ENCODE data around the gene GPC5. TPM values are rescaled to one million over a fixed set of nuclear protein-coding genes. Genes with fewer than 3 reads are reported as not detected.

GPC5 gene
- total and polyA plus RNA-seq, 2 of the 8 experiments (the other 6 are each of a cell fraction or from before 2014, with no cell fraction given) = 0.20 to 0.39 TPM

DNA sequence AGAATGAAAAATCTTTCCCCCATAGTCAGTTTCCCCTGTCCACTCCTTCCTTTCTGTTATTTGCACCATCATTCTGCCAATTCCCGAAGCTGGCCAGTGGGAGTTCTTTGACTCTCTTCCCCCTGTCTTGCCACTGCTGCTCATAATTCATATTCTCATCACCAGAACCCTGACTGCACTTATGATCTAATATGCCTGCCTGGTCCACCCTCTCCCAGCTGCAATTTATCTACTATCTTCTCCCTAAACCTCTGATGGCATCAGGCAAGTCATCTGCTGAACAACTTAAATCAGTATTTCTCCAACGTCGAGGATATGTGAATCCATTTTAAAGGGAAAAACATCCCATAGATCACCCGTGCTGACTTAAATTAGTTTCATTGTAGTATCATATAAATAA, 1370.2 kb downstream of the GPC5 start:
- no peak overlapping the region for H2BK120ac ChIP-seq (replicated peaks; ENCODE audit: low read depth, low read length)
- H3K4me2 ChIP-seq (ENCODE audit: insufficient read depth in 1 of 2, low read depth in 2 of 2, low read length in 2 of 2) = no peak overlapping the region
- H2BK5ac ChIP-seq (ENCODE audit: low read depth, low read length) = no peak overlapping the region
- H3K23me2 ChIP-seq (ENCODE audit: low read depth, low read length) = no peaks in the 10 kb centered on the region
- no peak overlapping the region for H3K56ac ChIP-seq (replicated peaks; ENCODE audit: insufficient read length, low read depth, low read length)
- no peak overlapping the region for H3K4ac ChIP-seq (replicated peaks; ENCODE audit: insufficient read length, low read depth, low read length)
- no peak overlapping the region for H2BK20ac ChIP-seq (ENCODE audit: low read length)
- H4K91ac ChIP-seq (replicated peaks; ENCODE audit: insufficient read length, low read length) = no peak overlapping the region
- FAIRE-seq = no peak
- ChIA-PET CTCF (ENCODE audit: partially characterized antibody) (no interaction called here), POLR2A (ENCODE audit: partially characterized antibody) (no interaction called here)
- WGBS, 2 experiments (ENCODE audit: extremely low coverage in 1 of 2, insufficient coverage in 1 of 2, insufficient read length in 1 of 2, insufficient replicate concordance in 2 of 2, low coverage in 1 of 2, low lambda C conversion rate in 2 of 2, missing lambda C conversion rate in 1 of 2) = 85% methylated on average over 4 of the region's 4 CpGs; no CpG with 5 or more reads in 1 of the 2 experiments
- TF ChIP-seq SAP30 (IDR thresholded peaks at IDR 0.05; ENCODE audit: insufficient read depth, insufficient replicate concordance, low read length) (no peak), BCL11A (IDR thresholded peaks at IDR 0.05; ENCODE audit: low read depth in 2 of 2, low read length in 2 of 2) (no peak), EP300 (IDR thresholded peaks at IDR 0.05; ENCODE audit: borderline replicate concordance in 1 of 2, low read depth in 2 of 2, low read length in 2 of 2) (no peak), FOSL1 (IDR thresholded peaks at IDR 0.05; ENCODE audit: insufficient read depth, low read depth, low read length) (no peak), TCF12 (IDR thresholded peaks at IDR 0.05; ENCODE audit: low read depth, low read length) (no peak)
- H3K27ac ChIP-seq (ENCODE audit: low read depth, low read length) = no peak overlapping the region
- no peak overlapping the region for H3K14ac ChIP-seq (ENCODE audit: insufficient read length)
- H3K79me2 ChIP-seq (ENCODE audit: control insufficient read depth in 1 of 2, insufficient read depth in 2 of 2, low read length in 2 of 2) = no peaks in the 10 kb centered on the region
- no peak overlapping the region for H3K9ac ChIP-seq (replicated peaks in 1 of 4; ENCODE audit: extremely low read depth in 1 of 4, low read depth in 3 of 4, low read length in 3 of 4)
- H3K9me3 ChIP-seq (ENCODE audit: insufficient read depth in 2 of 2, low read depth in 1 of 2, low read length in 1 of 2) = no peaks in the 10 kb centered on the region
- H3K18ac ChIP-seq (ENCODE audit: extremely low read depth, low read length) = no peak overlapping the region
- peaks cover 0 to 1% (median 0%) of the 10 kb centered on the region in 4 experiments; a peak in 1 of 7 replicates for H3K27me3 ChIP-seq (replicated peaks in 1 of 4; ENCODE audit: control insufficient read depth in 3 of 4, extremely low read depth in 1 of 4, insufficient read depth in 3 of 4, low read length in 3 of 4)
- no peak overlapping the region for H3K23ac ChIP-seq (ENCODE audit: insufficient read length)
- no peak for DNase-seq (ENCODE audit: low read depth in 1 of 2, low spot score in 2 of 2)
- H3K4me1 ChIP-seq (replicated peaks in 1 of 4; ENCODE audit: control insufficient read depth in 3 of 4, insufficient read depth in 4 of 4, low read length in 3 of 4) = no peaks in the 10 kb centered on the region
- H4K8ac ChIP-seq (ENCODE audit: extremely low read depth, insufficient read depth, low read length) = no peak overlapping the region
- H2AK5ac ChIP-seq (ENCODE audit: low read depth, low read length) = no peak overlapping the region
- H2AFZ ChIP-seq (ENCODE audit: low read length) = no peak overlapping the region; the same call in 1 of the 2 replicates
- H2BK15ac ChIP-seq (ENCODE audit: low read length) = no peak overlapping the region
- H2BK12ac ChIP-seq (ENCODE audit: low read depth, low read length) = no peak overlapping the region
- H3K36me3 ChIP-seq (ENCODE audit: control insufficient read depth in 2 of 4, insufficient read depth in 4 of 4, low read length in 3 of 4) = no peaks in the 10 kb centered on the region
- no peaks in the 10 kb centered on the region for H4K20me1 ChIP-seq (replicated peaks in 1 of 2; ENCODE audit: control insufficient read depth in 1 of 2, insufficient read depth in 2 of 2, low read length in 2 of 2)
- no peaks in the 10 kb centered on the region for H3K79me1 ChIP-seq (ENCODE audit: low read depth, low read length)
- H4K5ac ChIP-seq (ENCODE audit: insufficient read length, low read depth, low read length) = no peak overlapping the region
- H3K4me3 ChIP-seq (ENCODE audit: extremely low read depth in 1 of 4, insufficient read depth in 2 of 4, low read depth in 3 of 4, low read length in 4 of 4) = no peak overlapping the region

Measured in H1 (cell line).